Astrocyte (in vitro differentiated cells and primary cell): Measurements from ENCODE around the gene KRTAP9-4.

Source experiments
- EZH2 ChIP-seq: IDR thresholded peaks from 2 replicates; pipeline ENCODE4 v1.6.1; 2012; ENCODE audit warnings: mild to moderate bottlenecking, low read length, inconsistent platforms; ENCODE audit not compliant: insufficient read depth
- TF ChIP-seq, protein P1 (sequence below): IDR thresholded peaks from 2 replicates; pipeline ENCODE4 v1.5.1; 2011; ENCODE audit warnings: low read depth, mild to moderate bottlenecking, inconsistent platforms, low read length, moderate library complexity; ENCODE audit not compliant: insufficient read depth

DNA sequence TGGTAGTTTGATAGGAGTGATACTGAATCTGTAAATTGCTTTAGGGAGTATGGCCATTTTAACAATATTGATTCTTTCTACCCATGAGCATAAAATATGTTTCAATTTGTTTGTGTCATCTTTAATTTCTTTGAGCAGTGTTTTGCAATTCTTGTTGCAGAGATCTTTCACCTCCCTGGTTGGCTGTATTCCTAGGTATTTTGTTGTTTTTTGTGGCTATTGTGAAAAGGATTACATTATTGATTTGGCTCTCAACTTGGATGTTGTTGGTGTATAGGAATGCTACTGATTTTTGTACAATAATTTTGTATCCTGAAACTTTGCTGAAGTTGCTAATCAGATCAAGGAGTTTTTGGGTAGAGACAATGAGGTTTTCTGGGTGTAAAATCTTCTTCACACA, 8.9 kb downstream of the KRTAP9-4 start:
- TF ChIP-seq, protein P1, sequence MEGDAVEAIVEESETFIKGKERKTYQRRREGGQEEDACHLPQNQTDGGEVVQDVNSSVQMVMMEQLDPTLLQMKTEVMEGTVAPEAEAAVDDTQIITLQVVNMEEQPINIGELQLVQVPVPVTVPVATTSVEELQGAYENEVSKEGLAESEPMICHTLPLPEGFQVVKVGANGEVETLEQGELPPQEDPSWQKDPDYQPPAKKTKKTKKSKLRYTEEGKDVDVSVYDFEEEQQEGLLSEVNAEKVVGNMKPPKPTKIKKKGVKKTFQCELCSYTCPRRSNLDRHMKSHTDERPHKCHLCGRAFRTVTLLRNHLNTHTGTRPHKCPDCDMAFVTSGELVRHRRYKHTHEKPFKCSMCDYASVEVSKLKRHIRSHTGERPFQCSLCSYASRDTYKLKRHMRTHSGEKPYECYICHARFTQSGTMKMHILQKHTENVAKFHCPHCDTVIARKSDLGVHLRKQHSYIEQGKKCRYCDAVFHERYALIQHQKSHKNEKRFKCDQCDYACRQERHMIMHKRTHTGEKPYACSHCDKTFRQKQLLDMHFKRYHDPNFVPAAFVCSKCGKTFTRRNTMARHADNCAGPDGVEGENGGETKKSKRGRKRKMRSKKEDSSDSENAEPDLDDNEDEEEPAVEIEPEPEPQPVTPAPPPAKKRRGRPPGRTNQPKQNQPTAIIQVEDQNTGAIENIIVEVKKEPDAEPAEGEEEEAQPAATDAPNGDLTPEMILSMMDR: no peak
- no peak for TF ChIP-seq EZH2
